MM.1S (cell line): Measurements from ENCODE around the gene RUVBL2.
"Not testable (repeated sequence)": the region's sequence is repeated elsewhere in the genome, so short reads cannot be mapped to it uniquely, and the experiment has no call there.

Experiments used
- DNase-seq: peaks from one replicate; pipeline ENCODE4 v3.0.0-alpha.2; 2015
- H2AFZ ChIP-seq: fragments of 300-600 bp; sonication (generic); 2 replicates; pipeline ENCODE4 v1.6.0; 2016; ENCODE audit warnings: antibody characterized with exemption, low read length
- H3F3A ChIP-seq: fragments of 300-600 bp; sonication (generic); 2 replicates; pipeline ENCODE4 v1.6.1; 2016; ENCODE audit warnings: mild to moderate bottlenecking, antibody characterized with exemption, low read length, moderate library complexity, mixed read lengths; ENCODE audit not compliant: insufficient read depth
- H3K27ac ChIP-seq: fragments of 300-600 bp; sonication (generic); 2 replicates; pipeline ENCODE4 v1.5.1; 2016; ENCODE audit warnings: mild to moderate bottlenecking, low read length
- H3K27me3 ChIP-seq: fragments of 300-600 bp; sonication (generic); replicated peaks from 2 replicates; pipeline ENCODE4 v1.6.0; 2016; ENCODE audit warnings: low read length; ENCODE audit not compliant: insufficient read depth
- H3K36me3 ChIP-seq: fragments of 300-600 bp; sonication (generic); replicated peaks from 2 replicates; pipeline ENCODE4 v1.6.1; 2016; ENCODE audit warnings: mild to moderate bottlenecking, low read length, mixed read lengths; ENCODE audit not compliant: insufficient read depth
- H3K4me1 ChIP-seq: fragments of 300-600 bp; sonication (generic); 2 replicates; pipeline ENCODE4 v1.6.1; 2016; ENCODE audit warnings: low read length, mixed read lengths
- H3K4me2 ChIP-seq: fragments of 300-600 bp; sonication (generic); 2 replicates; pipeline ENCODE4 v1.6.0; 2016; ENCODE audit warnings: low read depth, low read length
- H3K4me3 ChIP-seq: fragments of 300-600 bp; sonication (generic); 2 replicates; pipeline ENCODE4 v1.5.1; 2016; ENCODE audit warnings: low read length, mixed read lengths
- H3K79me2 ChIP-seq: fragments of 300-600 bp; sonication (generic); 2 replicates; pipeline ENCODE4 v1.6.1; 2016; ENCODE audit warnings: mixed run types, low read length, mixed read lengths
- H3K9ac ChIP-seq: fragments of 300-600 bp; sonication (generic); 2 replicates; pipeline ENCODE4 v1.6.1; 2016; ENCODE audit warnings: low read length, mixed read lengths
- H3K9me2 ChIP-seq: fragments of 300-600 bp; sonication (generic); replicated peaks from 2 replicates; pipeline ENCODE4 v1.6.1; 2016; ENCODE audit warnings: mild to moderate bottlenecking, low read length, mixed read lengths; ENCODE audit not compliant: insufficient read depth
- H3K9me3 ChIP-seq: fragments of 300-600 bp; sonication (generic); replicated peaks from 2 replicates; pipeline ENCODE4 v1.6.1; 2016; ENCODE audit warnings: mild to moderate bottlenecking, low read length, mixed read lengths; ENCODE audit not compliant: insufficient read depth
- H4K20me1 ChIP-seq: fragments of 300-600 bp; sonication (generic); 2 replicates; pipeline ENCODE4 v1.6.1; 2016; ENCODE audit warnings: mild to moderate bottlenecking, low read length, moderate library complexity, mixed read lengths; ENCODE audit not compliant: insufficient read depth
- EZH2phosphoT487 ChIP-seq: fragments of 300-600 bp; sonication (generic); IDR thresholded peaks from 2 replicates; pipeline ENCODE4 v1.6.1; 2018; ENCODE audit warnings: antibody characterized with exemption, low read length
- TF ChIP-seq, protein P1 (sequence below): fragments of 300-600 bp; sonication (generic); IDR thresholded peaks from 2 replicates; pipeline ENCODE4 v1.5.1; 2016; ENCODE audit warnings: antibody characterized with exemption, low read length, mixed read lengths

RUVBL2 gene

DNA sequence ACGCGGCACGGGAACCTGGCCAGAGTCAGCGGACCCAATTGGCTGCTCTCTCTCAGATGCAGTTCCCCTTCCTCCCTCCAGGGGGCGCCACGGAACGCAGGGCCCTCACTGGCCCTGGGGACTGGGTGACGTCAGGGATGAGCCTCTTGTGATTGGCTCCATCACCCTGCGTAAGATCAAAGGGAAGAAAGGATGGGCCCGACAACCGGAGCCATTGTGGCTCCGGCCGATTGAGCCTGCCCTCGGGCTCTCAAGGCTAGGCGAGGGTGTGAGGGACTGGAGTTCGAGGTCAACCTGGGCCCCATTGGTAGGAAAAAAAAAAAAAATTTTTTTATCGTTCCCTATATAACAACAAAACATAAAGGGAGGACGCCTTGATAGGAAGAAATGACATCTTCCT is 43.1 kb downstream of the RUVBL2 start, which contains the start of gene CGB1:
TSS of gene CGB1 (minus strand) at position 81 of the 400 bp plus-strand sequence. CDS start 184 bp downstream, outside the sequence.
- not testable (repeated sequence) for H3K9ac ChIP-seq, H3F3A ChIP-seq, H3K9me3 ChIP-seq, H4K20me1 ChIP-seq, H3K4me2 ChIP-seq, H3K79me2 ChIP-seq, H3K36me3 ChIP-seq, H3K4me3 ChIP-seq, H3K9me2 ChIP-seq, H3K4me1 ChIP-seq, H3K27ac ChIP-seq, DNase-seq, H2AFZ ChIP-seq
- peaks cover 11% of the 10 kb centered on the region for H3K27me3 ChIP-seq
- TF ChIP-seq, protein P1, sequence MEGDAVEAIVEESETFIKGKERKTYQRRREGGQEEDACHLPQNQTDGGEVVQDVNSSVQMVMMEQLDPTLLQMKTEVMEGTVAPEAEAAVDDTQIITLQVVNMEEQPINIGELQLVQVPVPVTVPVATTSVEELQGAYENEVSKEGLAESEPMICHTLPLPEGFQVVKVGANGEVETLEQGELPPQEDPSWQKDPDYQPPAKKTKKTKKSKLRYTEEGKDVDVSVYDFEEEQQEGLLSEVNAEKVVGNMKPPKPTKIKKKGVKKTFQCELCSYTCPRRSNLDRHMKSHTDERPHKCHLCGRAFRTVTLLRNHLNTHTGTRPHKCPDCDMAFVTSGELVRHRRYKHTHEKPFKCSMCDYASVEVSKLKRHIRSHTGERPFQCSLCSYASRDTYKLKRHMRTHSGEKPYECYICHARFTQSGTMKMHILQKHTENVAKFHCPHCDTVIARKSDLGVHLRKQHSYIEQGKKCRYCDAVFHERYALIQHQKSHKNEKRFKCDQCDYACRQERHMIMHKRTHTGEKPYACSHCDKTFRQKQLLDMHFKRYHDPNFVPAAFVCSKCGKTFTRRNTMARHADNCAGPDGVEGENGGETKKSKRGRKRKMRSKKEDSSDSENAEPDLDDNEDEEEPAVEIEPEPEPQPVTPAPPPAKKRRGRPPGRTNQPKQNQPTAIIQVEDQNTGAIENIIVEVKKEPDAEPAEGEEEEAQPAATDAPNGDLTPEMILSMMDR = peak; percentile 48

DNA sequence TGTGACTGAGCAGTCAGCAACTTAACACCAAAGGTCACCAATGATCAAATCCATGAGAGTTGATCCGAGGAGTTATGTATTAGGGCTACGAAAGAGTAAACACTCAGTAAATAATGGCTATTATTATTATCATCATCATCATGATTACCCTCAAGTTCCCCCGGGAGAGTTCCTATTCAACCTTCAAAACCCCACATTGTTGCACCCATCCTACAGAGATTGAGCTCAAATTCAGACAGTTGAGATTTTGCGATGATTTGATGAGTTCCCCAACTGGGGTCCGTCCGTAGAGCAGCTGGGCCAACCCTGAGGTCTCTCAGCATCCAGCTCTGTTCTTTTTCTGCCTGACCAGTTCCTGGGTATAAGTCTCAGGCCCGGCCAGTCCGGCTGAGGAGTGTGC is 44.4 kb downstream of the RUVBL2 start:
- not testable (repeated sequence) for H3K9ac ChIP-seq, H3K9me2 ChIP-seq, H3K27ac ChIP-seq, DNase-seq, H4K20me1 ChIP-seq, H3F3A ChIP-seq, H3K36me3 ChIP-seq, H3K4me3 ChIP-seq, H2AFZ ChIP-seq, H3K9me3 ChIP-seq, H3K4me2 ChIP-seq, H3K79me2 ChIP-seq, H3K4me1 ChIP-seq
- H3K27me3 ChIP-seq = peaks cover 24% of the 10 kb centered on the region

DNA sequence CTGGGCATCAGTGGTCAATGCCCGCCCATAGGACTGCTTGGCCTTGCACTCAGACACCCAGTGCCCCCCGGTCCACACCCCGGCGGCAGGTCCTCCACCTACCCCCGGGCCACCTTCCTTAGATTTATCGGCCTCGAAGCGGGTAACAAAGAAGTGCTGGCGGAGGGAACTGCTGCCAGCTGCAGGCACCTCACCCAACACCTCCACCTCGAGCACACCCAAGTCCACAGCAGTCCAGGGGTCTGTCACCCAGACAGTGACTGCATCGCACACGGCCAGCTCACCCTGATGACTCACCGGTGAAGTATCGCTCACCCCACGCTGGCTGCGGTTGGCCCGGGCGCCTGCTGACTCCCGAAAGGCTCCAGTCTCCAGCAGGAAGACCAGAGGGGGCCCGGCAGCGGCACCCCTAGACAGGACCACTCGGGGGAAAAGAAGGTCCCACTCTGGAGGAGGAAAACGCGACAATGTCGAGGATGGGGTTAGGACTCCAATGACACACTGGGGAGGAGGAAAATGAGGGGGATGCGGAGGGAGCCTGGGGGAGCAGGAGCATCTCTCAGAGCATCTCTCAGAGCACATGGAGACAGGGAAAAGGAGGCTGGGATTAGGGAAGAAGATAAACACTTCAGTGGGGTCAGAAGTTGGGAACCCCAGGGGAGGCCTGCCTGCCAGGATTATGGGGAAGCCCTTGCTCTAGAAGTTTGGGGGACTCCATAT is 45.0 kb downstream of the RUVBL2 start:
- H3K4me3 ChIP-seq, H3K27ac ChIP-seq, H3K79me2 ChIP-seq, H2AFZ ChIP-seq, H3K9ac ChIP-seq, H3F3A ChIP-seq, H3K36me3 ChIP-seq, H4K20me1 ChIP-seq, DNase-seq, H3K4me2 ChIP-seq, H3K9me2 ChIP-seq, H3K4me1 ChIP-seq, H3K9me3 ChIP-seq: not testable (repeated sequence)
- peaks cover 26% of the 10 kb centered on the region for H3K27me3 ChIP-seq

DNA sequence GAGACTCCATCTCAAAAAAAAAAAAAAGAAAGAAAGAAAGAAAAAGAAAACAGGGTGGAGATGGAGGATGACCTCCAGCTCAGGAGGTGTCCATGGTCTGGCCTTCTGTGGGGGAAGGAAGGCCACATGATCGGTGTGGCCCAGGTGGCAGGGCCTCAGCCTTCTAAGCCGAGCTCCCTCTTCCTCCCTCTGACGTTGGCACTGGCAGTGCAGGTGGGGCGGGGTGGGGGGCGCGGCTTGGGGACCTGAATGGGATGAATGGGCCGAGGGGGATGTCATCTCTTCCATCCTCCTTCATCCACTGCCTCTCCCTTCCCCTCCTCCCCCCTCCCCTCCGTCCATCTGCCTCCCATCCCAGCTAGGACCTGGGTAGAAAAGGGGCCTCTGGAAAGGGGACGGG is 46.0 kb downstream of the RUVBL2 start:
- H2AFZ ChIP-seq, H3K27ac ChIP-seq, H3K4me1 ChIP-seq, H3F3A ChIP-seq, H3K79me2 ChIP-seq, H3K9ac ChIP-seq, H3K4me2 ChIP-seq, H4K20me1 ChIP-seq, H3K4me3 ChIP-seq, H3K36me3 ChIP-seq, H3K9me3 ChIP-seq, H3K9me2 ChIP-seq, DNase-seq: not testable (repeated sequence)
- peaks cover 26% of the 10 kb centered on the region for H3K27me3 ChIP-seq

DNA sequence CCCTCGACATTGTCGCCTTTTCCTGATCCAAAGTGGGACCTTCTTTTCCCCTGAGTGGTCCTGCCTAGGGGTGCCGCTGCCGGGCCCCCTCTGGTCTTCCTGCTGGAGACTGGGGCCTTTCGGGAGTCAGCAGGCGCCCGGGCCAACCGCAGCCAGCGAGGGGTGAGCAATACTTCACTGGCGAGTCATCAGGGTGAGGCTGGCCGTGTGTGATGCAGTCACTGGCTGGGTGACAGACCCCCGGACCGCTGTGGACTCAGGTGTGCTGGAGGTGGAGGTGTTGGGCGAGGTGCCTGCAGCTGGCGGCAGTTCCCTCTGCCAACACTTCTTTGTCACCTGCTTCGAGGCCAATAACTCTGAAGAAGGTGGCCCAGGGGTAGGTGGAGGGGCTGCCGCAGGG is 48.5 kb downstream of the RUVBL2 start:
- H3K4me3 ChIP-seq = no peak overlapping the region
- H3K27me3 ChIP-seq = peaks cover 28% of the 10 kb centered on the region
- H3K79me2 ChIP-seq = no peaks in the 10 kb centered on the region
- no peaks in the 10 kb centered on the region for H3K36me3 ChIP-seq
- no peak overlapping the region for H2AFZ ChIP-seq
- H3K9me2 ChIP-seq = no peaks in the 10 kb centered on the region
- no peaks in the 10 kb centered on the region for H3K9me3 ChIP-seq
- H3K9ac ChIP-seq = no peak overlapping the region
- H3K4me2 ChIP-seq = no peak overlapping the region
- TF ChIP-seq, protein P1 = no peak
- TF ChIP-seq EZH2phosphoT487 = no peak
- H3F3A ChIP-seq = no peaks in the 10 kb centered on the region
- H4K20me1 ChIP-seq = no peaks in the 10 kb centered on the region
- DNase-seq = no peak
- no peaks in the 10 kb centered on the region for H3K4me1 ChIP-seq
- H3K27ac ChIP-seq = no peak overlapping the region

DNA sequence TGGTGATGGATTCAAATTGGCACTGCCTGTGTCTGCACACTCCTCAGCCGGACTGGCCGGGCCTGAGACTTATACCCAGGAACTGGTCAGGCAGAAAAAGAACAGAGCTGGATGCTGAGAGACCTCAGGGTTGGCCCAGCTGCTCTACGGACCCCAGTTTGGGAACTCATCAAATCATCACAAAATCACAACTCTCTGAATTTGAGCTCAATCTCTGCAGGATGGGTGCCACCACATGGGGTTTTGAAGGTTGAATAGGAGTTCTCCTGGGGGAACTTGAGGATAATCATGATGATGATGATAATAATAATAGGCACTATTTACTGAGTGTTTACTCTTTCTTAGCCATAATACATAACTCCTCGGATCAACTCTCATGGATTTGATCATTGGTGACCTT is 49.0 kb downstream of the RUVBL2 start:
- not testable (repeated sequence) for H3K36me3 ChIP-seq, DNase-seq, H3K4me1 ChIP-seq, H4K20me1 ChIP-seq, H3F3A ChIP-seq, H3K79me2 ChIP-seq, H3K4me3 ChIP-seq, H3K9me2 ChIP-seq, H3K27ac ChIP-seq, H2AFZ ChIP-seq, H3K9me3 ChIP-seq, H3K4me2 ChIP-seq, H3K9ac ChIP-seq
- peaks cover 28% of the 10 kb centered on the region for H3K27me3 ChIP-seq
